ENCODE measurements around the gene SLC12A4.
A peak's percentile ranks its signal among the peaks of the same experiment; 100 is the strongest.
"Not testable (repeated sequence)": the region's sequence is repeated elsewhere in the genome, so short reads cannot be mapped to it uniquely, and the experiment has no call there.

Gene SLC12A4

DNA sequence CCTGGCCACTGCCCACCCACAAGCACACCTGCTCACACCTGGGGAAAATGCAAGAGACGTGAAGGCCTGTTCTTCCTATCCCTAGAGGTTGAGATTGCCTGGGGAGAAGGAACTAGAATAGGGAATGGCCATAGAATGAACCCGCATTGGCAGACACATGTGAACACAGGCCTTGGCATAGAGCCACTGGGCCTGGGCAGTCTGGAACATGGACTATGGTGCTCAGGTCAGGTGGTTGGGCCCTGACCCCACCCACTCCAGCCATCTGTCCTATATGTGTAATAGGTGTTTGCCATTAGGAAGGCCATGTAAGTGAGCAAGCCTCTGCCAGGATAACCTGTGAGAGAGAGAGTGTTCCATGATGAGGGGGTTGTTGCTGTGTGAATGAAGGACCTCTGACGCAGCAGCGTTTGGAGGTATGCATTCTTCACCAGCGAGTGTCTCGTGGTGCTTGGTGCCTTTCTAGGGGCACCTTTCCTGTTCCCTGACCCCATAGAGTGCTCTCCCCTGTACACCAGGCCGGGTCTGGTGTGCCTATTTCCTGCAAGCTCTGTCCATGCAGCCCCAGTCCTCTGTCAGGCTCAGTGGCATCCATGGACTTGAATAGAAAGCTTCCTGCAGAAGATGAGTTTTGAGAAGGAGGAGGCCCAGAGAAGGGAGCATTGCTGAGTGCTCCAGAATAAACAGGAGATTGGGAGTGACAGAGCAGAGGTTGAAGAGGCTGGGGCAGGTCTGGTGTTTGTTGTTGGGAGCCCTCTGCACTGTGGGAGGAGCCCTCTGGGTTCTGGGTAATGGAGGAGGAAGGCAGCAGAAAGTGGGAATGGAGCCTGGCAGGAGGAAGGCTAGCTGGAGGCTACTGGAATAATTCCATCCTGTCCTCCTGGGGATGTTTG lies 52.4 kb downstream of the SLC12A4 start:
- H3K36me3 ChIP-seq (ENCODE audit: control insufficient read depth, low read depth, low read length) = peaks cover 4% of the 10 kb centered on the region
- H3K4me3 ChIP-seq (ENCODE audit: low read length) = no peak overlapping the region
- peaks cover 5% of the 10 kb centered on the region for H3K4me1 ChIP-seq (ENCODE audit: control insufficient read depth, low read depth, low read length)
- H3K27ac ChIP-seq (ENCODE audit: low read length) = no peak overlapping the region
- H3K9ac ChIP-seq (ENCODE audit: low read length) = no peak overlapping the region
- H3K9me3 ChIP-seq (ENCODE audit: control insufficient read depth, low read depth, low read length) = no peaks in the 10 kb centered on the region
- no peaks in the 10 kb centered on the region for H3K27me3 ChIP-seq (ENCODE audit: control insufficient read depth, insufficient read depth, low read length)

DNA sequence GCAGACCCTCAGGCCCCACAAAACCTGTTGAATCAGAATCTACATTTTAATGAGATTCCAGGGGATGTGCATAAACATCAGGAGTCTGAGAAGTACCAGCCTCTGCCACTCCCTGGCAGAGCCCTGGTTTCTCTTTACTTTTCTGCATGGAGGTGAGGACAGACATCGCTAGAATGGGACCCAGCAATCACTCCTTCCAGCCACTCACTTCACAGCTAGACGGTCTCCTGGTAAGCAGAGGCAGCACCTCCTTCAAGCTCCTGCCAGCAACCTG lies 53.0 kb downstream of the SLC12A4 start:
- H3K4me3 ChIP-seq (ENCODE audit: low read length); H3K27ac ChIP-seq (ENCODE audit: low read length); H3K4me1 ChIP-seq (ENCODE audit: control insufficient read depth, low read depth, low read length); H3K36me3 ChIP-seq (ENCODE audit: control insufficient read depth, low read depth, low read length); H3K27me3 ChIP-seq (ENCODE audit: control insufficient read depth, insufficient read depth, low read length); H3K9me3 ChIP-seq (ENCODE audit: control insufficient read depth, low read depth, low read length); H3K9ac ChIP-seq (ENCODE audit: low read length): not testable (repeated sequence)

DNA sequence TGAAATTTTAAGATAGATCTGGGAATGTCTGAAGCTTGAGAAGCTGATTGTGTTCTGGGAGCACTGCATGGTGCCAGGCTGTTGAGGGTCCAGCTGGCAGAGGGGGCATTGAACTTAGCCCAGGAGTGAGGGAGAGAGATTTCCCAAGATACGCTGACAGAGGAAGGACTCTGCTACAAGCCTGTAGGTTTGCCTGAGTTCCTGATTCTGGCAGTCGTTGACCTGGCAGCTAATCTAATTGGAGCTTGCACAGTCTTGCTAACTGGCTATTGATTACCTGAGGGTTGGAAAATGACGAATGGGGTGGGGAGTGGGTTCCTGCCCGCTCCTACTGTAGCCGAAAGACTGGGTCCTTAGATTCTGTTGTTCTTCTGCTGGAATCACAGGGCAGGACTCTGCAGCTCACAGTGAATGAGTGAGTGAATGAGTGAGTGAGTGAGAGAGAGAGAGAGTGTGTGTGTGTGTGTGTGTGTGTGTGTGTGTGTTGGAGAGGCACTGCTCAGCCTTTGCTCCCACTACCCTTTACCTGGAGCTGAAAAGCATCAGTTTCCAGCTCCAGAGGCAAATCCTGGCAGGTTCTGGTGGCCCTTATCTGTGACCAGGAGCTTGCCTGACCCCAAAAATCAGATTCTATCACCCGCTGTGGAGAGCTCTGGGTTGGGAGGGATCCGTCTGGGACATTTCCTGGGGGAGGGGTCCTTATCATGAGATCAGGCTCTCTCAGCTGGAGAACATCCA lies 53.5 kb downstream of the SLC12A4 start:
- Histone ChIP-seq H3K4me1 (ENCODE audit: control insufficient read depth, low read depth, low read length) (peaks cover 5% of the 10 kb centered on the region), H3K36me3 (ENCODE audit: control insufficient read depth, low read depth, low read length) (peaks cover 11% of the 10 kb centered on the region), H3K9me3 (ENCODE audit: control insufficient read depth, low read depth, low read length) (no peaks in the 10 kb centered on the region), H3K9ac (ENCODE audit: low read length) (no peak overlapping the region), H3K27ac (ENCODE audit: low read length) (no peak overlapping the region), H3K27me3 (ENCODE audit: control insufficient read depth, insufficient read depth, low read length) (no peaks in the 10 kb centered on the region), H3K4me3 (ENCODE audit: low read length) (no peak overlapping the region)

DNA sequence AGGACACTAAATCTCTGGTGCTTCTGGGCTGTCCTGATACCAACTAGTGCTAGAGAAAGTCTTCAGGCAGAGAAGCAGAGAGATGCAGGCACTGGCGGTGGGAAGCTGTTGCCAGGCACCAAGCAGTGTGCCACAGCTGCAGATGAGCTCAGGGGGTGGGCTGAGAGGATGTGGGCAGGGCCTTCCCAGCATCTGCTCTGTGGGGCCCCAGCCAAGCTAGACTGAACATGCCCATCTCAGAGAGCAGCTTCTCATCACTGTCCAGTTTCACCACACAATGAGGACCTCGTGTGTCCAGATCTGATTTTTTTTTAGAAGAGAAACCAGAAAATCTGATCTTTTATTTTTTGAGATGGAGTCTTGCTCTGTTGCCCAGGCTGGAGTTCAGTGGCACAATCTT lies 58.3 kb downstream of the SLC12A4 start:
- no peak overlapping the region for H3K4me3 ChIP-seq (ENCODE audit: low read length)
- no peak overlapping the region for H3K9ac ChIP-seq (ENCODE audit: low read length)
- H3K27me3 ChIP-seq (ENCODE audit: control insufficient read depth, insufficient read depth, low read length) = no peaks in the 10 kb centered on the region
- peaks cover 5% of the 10 kb centered on the region for H3K4me1 ChIP-seq (ENCODE audit: control insufficient read depth, low read depth, low read length)
- peaks cover 22% of the 10 kb centered on the region for H3K36me3 ChIP-seq (ENCODE audit: control insufficient read depth, low read depth, low read length)
- H3K27ac ChIP-seq (ENCODE audit: low read length) = no peak overlapping the region
- H3K9me3 ChIP-seq (ENCODE audit: control insufficient read depth, low read depth, low read length) = no peaks in the 10 kb centered on the region

DNA sequence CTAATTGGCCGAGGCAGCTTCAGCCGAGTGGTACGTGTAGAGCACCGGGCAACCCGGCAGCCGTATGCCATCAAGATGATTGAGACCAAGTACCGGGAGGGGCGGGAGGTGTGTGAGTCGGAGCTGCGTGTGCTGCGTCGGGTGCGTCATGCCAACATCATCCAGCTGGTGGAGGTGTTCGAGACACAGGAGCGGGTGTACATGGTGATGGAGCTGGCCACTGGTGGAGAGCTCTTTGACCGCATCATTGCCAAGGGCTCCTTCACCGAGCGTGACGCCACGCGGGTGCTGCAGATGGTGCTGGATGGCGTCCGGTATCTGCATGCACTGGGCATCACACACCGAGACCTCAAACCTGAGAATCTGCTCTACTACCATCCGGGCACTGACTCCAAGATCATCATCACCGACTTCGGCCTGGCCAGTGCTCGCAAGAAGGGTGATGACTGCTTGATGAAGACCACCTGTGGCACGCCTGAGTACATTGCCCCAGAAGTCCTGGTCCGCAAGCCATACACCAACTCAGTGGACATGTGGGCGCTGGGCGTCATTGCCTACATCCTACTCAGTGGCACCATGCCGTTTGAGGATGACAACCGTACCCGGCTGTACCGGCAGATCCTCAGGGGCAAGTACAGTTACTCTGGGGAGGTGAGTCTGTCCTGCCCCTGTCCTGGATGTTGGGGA lies 59.2 kb downstream of the SLC12A4 start:
- Histone ChIP-seq H3K9me3 (ENCODE audit: control insufficient read depth, low read depth, low read length) (no peaks in the 10 kb centered on the region), H3K36me3 (ENCODE audit: control insufficient read depth, low read depth, low read length) (peaks cover 22% of the 10 kb centered on the region), H3K27ac (ENCODE audit: low read length) (no peak overlapping the region), H3K9ac (ENCODE audit: low read length) (no peak overlapping the region), H3K4me3 (ENCODE audit: low read length) (no peak overlapping the region), H3K4me1 (ENCODE audit: control insufficient read depth, low read depth, low read length) (no peaks in the 10 kb centered on the region), H3K27me3 (ENCODE audit: control insufficient read depth, insufficient read depth, low read length) (no peaks in the 10 kb centered on the region)

DNA sequence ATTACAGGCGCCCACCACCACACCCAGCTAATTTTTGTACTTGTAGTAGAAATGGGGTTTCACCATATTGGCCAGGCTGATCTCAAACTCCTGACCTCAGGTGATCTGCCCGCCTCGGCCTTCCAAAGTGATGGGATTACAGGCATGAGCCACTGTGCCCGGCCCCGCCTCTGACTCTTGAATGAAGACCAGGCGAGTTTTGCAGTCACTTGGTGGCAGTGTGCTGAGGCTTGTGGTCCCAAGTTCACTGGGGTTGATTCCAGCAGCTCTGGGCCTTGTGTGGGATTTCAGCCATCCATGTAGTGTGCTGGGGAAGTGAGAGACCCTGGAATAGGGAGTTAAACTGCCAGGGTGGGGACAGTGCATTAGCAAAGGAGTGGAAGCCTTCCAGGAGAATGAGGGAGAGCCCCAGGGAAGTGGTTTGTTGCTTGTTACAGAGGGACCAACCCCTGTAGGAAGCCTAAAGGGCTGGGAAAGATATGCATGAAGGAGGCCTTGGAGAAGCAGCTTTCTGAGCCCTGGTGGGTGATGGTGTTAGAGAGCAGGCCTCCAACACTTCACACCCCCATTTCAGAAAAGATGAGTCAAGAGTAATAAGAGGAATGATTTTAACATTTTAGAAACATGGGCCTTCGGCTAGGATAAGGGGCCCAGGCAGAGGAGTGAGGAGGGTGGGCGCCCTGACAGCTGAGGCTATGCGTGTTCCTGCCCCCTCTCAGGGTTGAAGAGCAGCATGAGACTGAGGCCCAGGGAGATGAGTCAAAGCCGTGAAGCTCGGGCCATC lies 60.8 kb downstream of the SLC12A4 start:
- no peak overlapping the region for H3K27ac ChIP-seq (ENCODE audit: low read length)
- no peaks in the 10 kb centered on the region for H3K27me3 ChIP-seq (ENCODE audit: control insufficient read depth, insufficient read depth, low read length)
- no peaks in the 10 kb centered on the region for H3K4me1 ChIP-seq (ENCODE audit: control insufficient read depth, low read depth, low read length)
- H3K9me3 ChIP-seq (ENCODE audit: control insufficient read depth, low read depth, low read length) = no peaks in the 10 kb centered on the region
- peaks cover 22% of the 10 kb centered on the region for H3K36me3 ChIP-seq (ENCODE audit: control insufficient read depth, low read depth, low read length)
- H3K9ac ChIP-seq (ENCODE audit: low read length) = no peak overlapping the region
- H3K4me3 ChIP-seq (ENCODE audit: low read length) = no peak overlapping the region

DNA sequence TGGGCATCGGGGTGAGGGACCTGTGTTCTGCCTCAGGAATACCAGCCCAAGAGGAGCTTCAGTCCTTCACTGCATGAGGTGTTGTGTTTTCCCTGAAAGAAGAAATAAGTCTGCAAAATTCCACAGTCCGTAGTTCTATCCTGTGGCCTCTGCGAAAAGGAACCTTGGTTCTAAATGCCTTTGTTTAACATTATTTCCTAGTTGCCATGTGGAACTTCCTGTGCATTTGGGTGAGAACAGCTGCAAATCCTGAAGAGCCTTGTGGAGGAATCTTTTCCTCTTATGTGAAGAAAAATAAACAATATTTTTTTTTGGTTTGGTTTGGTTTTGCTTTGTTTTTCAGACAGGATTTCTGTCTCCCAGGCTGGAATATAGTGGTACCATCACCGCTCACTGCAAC lies 65.6 kb downstream of the SLC12A4 start:
- H3K27ac ChIP-seq (ENCODE audit: low read length) = no peak overlapping the region
- no peaks in the 10 kb centered on the region for H3K4me1 ChIP-seq (ENCODE audit: control insufficient read depth, low read depth, low read length)
- H3K36me3 ChIP-seq (ENCODE audit: control insufficient read depth, low read depth, low read length) = no peaks in the 10 kb centered on the region
- no peaks in the 10 kb centered on the region for H3K27me3 ChIP-seq (ENCODE audit: control insufficient read depth, insufficient read depth, low read length)
- no peak overlapping the region for H3K9ac ChIP-seq (ENCODE audit: low read length)
- no peak overlapping the region for H3K4me3 ChIP-seq (ENCODE audit: low read length)
- no peaks in the 10 kb centered on the region for H3K9me3 ChIP-seq (ENCODE audit: control insufficient read depth, low read depth, low read length)

DNA sequence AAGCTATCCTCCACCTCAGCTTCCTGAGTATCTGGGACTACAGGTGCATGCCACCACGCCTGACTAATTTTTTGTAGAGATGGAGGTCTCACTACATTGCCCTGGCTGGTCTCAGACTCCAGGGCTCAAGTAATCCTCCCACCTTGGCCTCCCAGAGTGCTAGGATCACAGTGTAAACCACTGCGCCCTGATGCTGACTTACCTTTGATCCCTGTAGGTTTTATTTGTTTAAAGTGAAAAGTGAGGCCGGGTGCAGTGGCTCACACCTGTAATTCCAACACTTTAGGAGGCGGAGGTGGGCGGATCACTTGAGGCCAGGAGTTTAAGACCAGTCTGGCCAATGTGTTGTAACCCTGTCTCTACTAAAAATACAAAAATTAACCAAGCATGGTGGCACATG lies 66.7 kb downstream of the SLC12A4 start:
- no peak overlapping the region for H3K4me3 ChIP-seq (ENCODE audit: low read length)
- H3K9me3 ChIP-seq (ENCODE audit: control insufficient read depth, low read depth, low read length) = no peaks in the 10 kb centered on the region
- no peak overlapping the region for H3K27ac ChIP-seq (ENCODE audit: low read length)
- H3K4me1 ChIP-seq (ENCODE audit: control insufficient read depth, low read depth, low read length) = no peaks in the 10 kb centered on the region
- H3K36me3 ChIP-seq (ENCODE audit: control insufficient read depth, low read depth, low read length) = no peaks in the 10 kb centered on the region
- no peaks in the 10 kb centered on the region for H3K27me3 ChIP-seq (ENCODE audit: control insufficient read depth, insufficient read depth, low read length)
- no peak overlapping the region for H3K9ac ChIP-seq (ENCODE audit: low read length)

DNA sequence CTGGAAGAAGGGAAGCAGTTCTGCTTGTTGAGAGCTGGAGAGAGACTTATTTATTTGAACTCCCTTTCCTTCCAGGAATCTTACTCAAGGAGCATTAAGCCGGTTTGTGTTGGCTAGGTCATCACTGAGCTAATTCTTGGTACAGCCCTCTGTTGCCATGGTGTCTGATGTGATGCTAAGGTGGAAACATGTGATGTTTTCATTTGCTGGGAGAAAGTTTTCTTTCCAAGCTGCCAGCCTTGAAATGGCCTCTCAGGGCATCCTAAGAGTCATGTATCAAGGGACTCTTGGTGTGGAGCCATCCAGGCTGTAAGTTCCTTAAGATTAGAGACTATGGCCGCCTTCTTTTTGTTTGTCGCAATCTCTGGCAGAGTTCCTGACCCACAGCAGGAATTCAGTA lies 71.2 kb downstream of the SLC12A4 start:
- Histone ChIP-seq H3K27ac (ENCODE audit: low read length) (no peak overlapping the region), H3K4me1 (ENCODE audit: control insufficient read depth, low read depth, low read length) (peaks cover 9% of the 10 kb centered on the region), H3K9ac (ENCODE audit: low read length) (no peak overlapping the region), H3K9me3 (ENCODE audit: control insufficient read depth, low read depth, low read length) (no peaks in the 10 kb centered on the region), H3K27me3 (ENCODE audit: control insufficient read depth, insufficient read depth, low read length) (no peaks in the 10 kb centered on the region), H3K4me3 (ENCODE audit: low read length) (no peak overlapping the region), H3K36me3 (ENCODE audit: control insufficient read depth, low read depth, low read length) (no peaks in the 10 kb centered on the region)

DNA sequence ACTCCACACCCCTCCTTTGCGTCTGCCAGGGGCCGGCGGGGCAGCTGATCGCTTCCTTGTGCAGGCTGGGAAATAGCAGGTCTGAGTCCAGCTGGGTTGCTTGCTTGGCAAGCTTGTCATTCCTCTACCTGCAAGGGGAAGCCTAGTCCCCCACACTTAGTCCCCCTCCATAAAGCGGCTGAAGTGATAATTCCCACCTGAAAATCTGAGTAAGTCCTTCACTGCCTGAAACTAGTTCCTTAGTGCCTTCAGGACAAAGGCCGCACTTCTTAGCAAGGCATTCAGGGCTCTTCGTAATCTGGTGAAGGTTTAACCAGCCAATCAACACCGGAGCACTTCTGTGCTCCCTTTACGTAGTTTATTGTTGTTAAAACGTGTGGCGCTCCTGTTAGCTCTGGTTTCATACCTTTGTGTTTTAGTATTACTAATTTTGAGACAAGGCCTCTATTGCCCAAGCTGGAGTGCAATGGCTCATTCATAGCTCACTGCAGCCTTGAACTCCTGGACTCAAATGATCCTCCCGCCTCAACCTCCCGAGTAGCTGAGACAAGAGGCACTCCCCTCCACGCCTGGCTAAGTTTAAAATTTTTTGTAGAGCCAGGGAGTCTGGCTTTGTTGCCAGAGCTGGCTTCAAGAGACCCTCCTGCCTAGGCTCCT lies 74.6 kb downstream of the SLC12A4 start:
- Histone ChIP-seq H3K27ac (ENCODE audit: low read length) (peak overlapping the region; percentile 79), H3K9ac (ENCODE audit: low read length) (peak overlapping the region; percentile 94), H3K4me1 (ENCODE audit: control insufficient read depth, low read depth, low read length) (peaks cover 9% of the 10 kb centered on the region)

More for the DNA sequence above, 74.6 kb downstream of the SLC12A4 start:
- no peaks in the 10 kb centered on the region for H3K9me3 ChIP-seq (ENCODE audit: control insufficient read depth, low read depth, low read length)
- no peaks in the 10 kb centered on the region for H3K36me3 ChIP-seq (ENCODE audit: control insufficient read depth, low read depth, low read length)
- no peaks in the 10 kb centered on the region for H3K27me3 ChIP-seq (ENCODE audit: control insufficient read depth, insufficient read depth, low read length)
- peak overlapping the region; percentile 95 for H3K4me3 ChIP-seq (ENCODE audit: low read length)
